HG02763 (cell line): Measurements from ENCODE around the gene PLXNA4.
"Not testable (repeated sequence)": the region's sequence is repeated elsewhere in the genome, so short reads cannot be mapped to it uniquely, and the experiment has no call there.

Experiments used
- ATAC-seq: cut with Tn5 transposase; IDR thresholded peaks from one replicate; pipeline ENCODE4 v1.9.1; 2021; ENCODE audit warnings: mild to moderate bottlenecking, moderate library complexity; ENCODE audit not compliant: unreplicated experiment

PLXNA4 gene

DNA sequence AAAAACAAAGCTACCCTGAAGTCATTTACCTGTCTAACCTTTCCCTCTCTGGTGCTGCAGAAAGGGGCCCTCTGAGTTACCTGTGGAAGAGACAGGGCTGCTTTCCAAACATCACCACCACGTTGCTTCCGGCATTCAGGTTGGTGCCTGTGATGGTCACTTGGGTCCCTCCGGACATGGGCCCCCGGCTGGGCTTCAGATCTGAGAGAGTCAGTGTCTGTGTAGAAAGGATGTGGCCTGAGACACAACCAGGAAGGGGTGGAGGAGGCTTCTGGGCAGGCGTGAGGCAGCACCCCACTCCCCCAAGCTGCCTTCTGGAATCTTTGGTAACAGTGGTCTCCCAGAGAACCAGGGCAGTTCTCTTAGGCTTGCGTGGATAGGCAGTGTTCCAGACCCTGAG, 388.9 kb downstream of the PLXNA4 start:
- no peak for ATAC-seq

DNA sequence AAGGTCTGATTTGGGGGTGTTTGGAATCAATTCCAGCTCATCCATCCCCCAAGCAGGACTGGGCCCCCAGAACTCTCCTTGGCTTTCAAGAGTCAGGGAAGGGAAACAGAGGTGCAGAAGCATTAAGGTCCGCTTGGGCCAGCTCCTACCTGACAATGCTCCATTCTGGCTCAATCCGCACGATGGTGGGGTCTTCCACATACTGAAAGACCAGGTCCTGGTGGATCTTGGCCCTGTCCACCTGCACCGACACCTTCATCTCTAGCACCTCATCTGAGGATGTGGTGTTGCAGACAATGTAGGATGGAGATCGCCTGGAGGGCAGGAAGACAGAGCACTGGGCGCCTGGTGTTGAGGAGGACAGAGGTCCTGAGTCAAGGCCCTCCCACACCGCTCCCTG, 391.1 kb downstream of the PLXNA4 start:
- no peak for ATAC-seq

- ATAC-seq = no peak
Observed at GRCh38 chr7:132183781-132184380, 392.4 kb downstream of the PLXNA4 start.

DNA sequence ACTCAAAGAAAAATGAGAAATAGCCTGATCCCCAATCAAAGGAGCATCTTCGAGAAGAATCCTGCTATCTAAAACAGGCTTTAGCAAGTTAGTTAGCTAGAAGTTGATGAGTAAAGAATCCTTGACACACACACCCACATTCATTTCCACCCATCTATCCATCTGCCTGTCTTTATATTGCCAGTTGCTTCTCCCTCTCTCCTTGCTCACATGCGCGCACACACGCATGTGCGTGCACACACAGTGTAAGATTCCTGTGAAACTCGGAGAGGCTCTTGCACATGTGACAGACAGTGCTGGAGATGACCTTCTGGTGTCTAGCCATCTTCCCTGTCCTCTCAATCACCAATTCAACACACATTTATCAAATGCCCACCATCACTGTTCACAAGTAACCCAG, 393.3 kb downstream of the PLXNA4 start:
- ATAC-seq = no peak

- no peak for ATAC-seq
Observed at GRCh38 chr7:132181946-132182685, 394.2 kb downstream of the PLXNA4 start.

DNA sequence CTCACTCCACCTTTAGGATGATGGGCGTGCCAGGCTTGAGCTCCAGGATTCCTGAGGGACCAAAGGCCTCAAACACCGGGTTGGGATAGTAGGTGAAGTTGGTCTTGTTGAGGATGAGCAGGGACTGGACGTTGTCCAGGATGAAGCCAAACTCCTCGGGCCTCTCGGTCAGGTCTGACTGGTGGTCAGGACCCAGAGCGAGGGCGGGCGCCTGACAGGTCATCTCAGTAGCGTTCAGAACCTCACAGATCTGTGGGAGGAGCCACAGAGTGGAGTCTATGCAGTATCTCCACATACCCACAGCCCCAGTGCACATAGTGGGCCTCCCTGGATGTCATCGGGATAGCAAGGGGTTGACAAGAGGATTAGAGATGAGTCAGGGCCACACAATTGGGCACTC, 394.9 kb downstream of the PLXNA4 start:
- no peak for ATAC-seq

- no peak for ATAC-seq
Observed at GRCh38 chr7:132180481-132180880, 395.8 kb downstream of the PLXNA4 start.

GRCh38 chr7:132179681-132180080, 396.6 kb downstream of the PLXNA4 start:
- ATAC-seq = no peak

- ATAC-seq = no peak
Observed at GRCh38 chr7:132179080-132179430, 397.2 kb downstream of the PLXNA4 start.

GRCh38 chr7:132178402-132179079, 397.7 kb downstream of the PLXNA4 start:
- ATAC-seq = not testable (repeated sequence)

GRCh38 chr7:132177708-132178401, 398.4 kb downstream of the PLXNA4 start:
- ATAC-seq = no peak

GRCh38 chr7:132176719-132177118, 399.6 kb downstream of the PLXNA4 start:
- ATAC-seq = no peak

DNA sequence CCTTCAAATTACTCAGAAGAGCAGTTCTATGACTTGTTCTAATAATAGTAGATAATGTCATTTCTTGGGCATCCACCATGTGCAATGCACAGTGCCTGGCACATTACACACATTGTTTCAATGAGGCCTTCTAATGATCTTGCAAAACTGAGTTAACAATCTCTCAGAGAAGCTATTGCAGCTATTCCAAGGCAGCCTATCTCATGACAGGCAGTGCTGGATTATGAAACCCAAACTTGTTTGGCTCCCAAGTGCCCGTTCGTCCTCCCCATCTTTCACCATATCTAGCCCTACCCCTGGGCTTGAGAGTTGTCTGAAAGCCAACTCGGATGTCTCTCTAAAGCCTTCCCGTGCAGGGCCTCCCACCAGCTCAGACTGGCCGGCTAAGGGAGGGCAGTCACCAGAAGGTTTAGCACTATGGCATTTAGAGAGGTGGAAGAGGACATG, 405.1 kb downstream of the PLXNA4 start:
- ATAC-seq = no peak

DNA sequence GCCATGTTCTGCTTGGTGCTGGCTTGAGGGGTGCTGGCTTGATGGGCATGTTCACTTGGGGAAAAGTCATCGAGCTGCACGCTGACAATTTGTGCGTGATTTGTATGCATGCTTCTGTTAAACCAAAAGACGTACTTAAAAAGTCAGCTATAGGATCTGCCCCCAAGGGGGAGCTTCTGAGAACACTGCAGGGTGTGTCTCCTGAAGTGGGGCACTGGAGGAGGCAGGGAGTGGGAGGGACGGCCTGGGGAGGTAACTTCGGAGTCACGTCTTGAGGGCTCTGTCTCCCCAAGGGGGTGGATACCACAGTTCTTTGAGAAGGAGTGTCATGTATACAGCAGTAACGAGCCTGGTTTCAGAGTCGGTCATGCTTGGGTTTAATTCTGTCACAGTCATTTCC, 406.5 kb downstream of the PLXNA4 start:
- ATAC-seq = no peak

GRCh38 chr7:132168239-132168638, 408.0 kb downstream of the PLXNA4 start:
- no peak for ATAC-seq

- not testable (repeated sequence) for ATAC-seq
Observed at GRCh38 chr7:132165695-132166094, 410.6 kb downstream of the PLXNA4 start.

DNA sequence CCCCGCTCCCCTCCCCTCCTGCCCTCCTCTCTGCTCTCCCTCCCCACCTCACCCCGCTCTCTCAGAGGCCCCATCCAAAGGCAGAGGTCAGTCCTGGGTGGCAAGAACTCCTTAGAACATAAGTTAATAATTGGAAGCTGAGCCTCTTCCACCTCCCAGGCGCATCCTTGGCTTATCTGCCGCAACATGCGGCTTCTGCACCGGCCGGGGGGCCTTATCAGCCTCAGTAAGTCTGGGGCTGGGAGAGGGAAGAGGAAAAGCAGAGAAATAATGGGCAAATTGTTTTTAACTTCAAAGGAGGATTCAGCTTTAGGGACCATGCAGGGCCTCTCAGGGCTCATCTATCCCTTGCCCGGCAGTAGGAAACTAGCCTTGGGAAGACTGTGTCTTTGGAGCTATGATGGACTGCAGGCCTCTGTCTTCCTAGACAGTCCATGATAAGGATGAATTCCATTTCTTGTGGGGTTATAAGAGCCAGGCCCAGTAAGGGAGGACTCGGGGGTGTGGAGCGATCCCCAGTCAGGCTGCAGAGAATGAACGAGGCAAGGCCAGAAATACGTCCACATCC, 411.6 kb downstream of the PLXNA4 start:
- ATAC-seq = no peak

- no peak for ATAC-seq
Observed at GRCh38 chr7:132162556-132163144, 413.6 kb downstream of the PLXNA4 start.

- ATAC-seq = no peak
Observed at GRCh38 chr7:132161976-132162375, 414.3 kb downstream of the PLXNA4 start.

- ATAC-seq = no peak
Observed at GRCh38 chr7:132161533-132161915, 414.7 kb downstream of the PLXNA4 start.
